Esophagus squamous epithelium (tissue), 5 donors: ENCODE results near the gene SAP30L. TPM values are rescaled to one million over a fixed set of nuclear protein-coding genes. Genes with fewer than 3 reads are reported as not detected.

Experiments used
- DNase-seq: peaks from one replicate; lab custom pipeline; 2025; lab: John Stamatoyannopoulos, UW
- H3K27ac ChIP-seq, 4 donors: fragments of 200-600 bp; sonication (generic); one replicate each; pipeline ENCODE4 v1.5.1; 2016 to 2019; ENCODE audit warnings: mild to moderate bottlenecking in 1 of 4
- H3K27me3 ChIP-seq, 4 donors: fragments of 200-600 bp; sonication (generic); 1 replicate in 3 of 4; 2 replicates in 1 of 4; pipeline versions ENCODE4 v1.5.1 to v1.6.0; 2017 to 2021; ENCODE audit warnings: antibody characterized with exemption in 1 of 4
- H3K36me3 ChIP-seq, 3 donors: fragments of 200-600 bp; sonication (generic); one replicate each; pipeline ENCODE4 v1.5.1; 2016 to 2019
- H3K4me1 ChIP-seq, 3 donors: fragments of 200-600 bp; sonication (generic); one replicate each; pipeline ENCODE4 v1.5.1; 2017 to 2019
- H3K4me3 ChIP-seq, 4 donors: fragments of 200-600 bp; sonication (generic); 1 replicate in 3 of 4; 2 replicates in 1 of 4; pipeline ENCODE4 v1.5.1; 2016 to 2019; ENCODE audit warnings: mild to moderate bottlenecking in 2 of 4, moderate library complexity in 1 of 4
- H3K9me3 ChIP-seq, 3 donors: fragments of 200-600 bp; sonication (generic); one replicate each; pipeline ENCODE4 v1.5.1; 2016 to 2019
- CTCF ChIP-seq, 6 experiments: fragments of 450-650 bp in 4 of 6; fragments of 200-600 bp in 2 of 6; sonication (generic) in 2 of 6; IDR thresholded peaks; one replicate each; pipeline ENCODE4 v1.5.1; 2016 to 2019; ENCODE audit warnings: antibody characterized with exemption in 6 of 6, mild to moderate bottlenecking in 4 of 6, moderate library complexity in 4 of 6
- POLR2A ChIP-seq, 4 donors: fragments of 450-650 bp; IDR thresholded peaks; one replicate each; pipeline ENCODE4 v1.6.1; 2017; ENCODE audit warnings: antibody characterized with exemption in 4 of 4, mild to moderate bottlenecking in 4 of 4, moderate library complexity in 3 of 4
- WGBS, 2 donors: methylation state at CpG; one replicate each; pipeline ENCODE4 v1.1.5; 2018; 5-methylcytosine and 5-hydroxymethylcytosine counted together
- intact Hi-C: fragments of 100-400 bp; cut with DNase I; formaldehyde crosslinking; loops from one replicate; pipeline ENCODE4 v1.15.0; 2022
- total RNA-seq, 4 donors: library from RNA; depleted of rRNA; stranded (reverse); fragments of >200 nt; gene quantifications; one replicate each; pipeline ENCODE4 v1.1.0, GENCODE V29; 2016
- donor health status: DM: yes; HTN: yes; CAD: no.

Gene SAP30L
- total RNA-seq, 4 donors from 2014 or later: 11.1 to 32.0 (median 12.0) TPM

GRCh38 chr5:154412316-154412715 is 33.5 kb upstream of the SAP30L start:
- no peaks in the 10 kb centered on the region for H3K9me3 ChIP-seq
- H3K27me3 ChIP-seq: no peaks in the 10 kb centered on the region
- DNase-seq: no peak
- TF ChIP-seq CTCF (IDR thresholded peaks at IDR 0.05): no peak
- TF ChIP-seq POLR2A (IDR thresholded peaks at IDR 0.05): no peak
- intact Hi-C loops: no loop called here
- WGBS, 2 donors: 95 to 100% methylated on average over 2 to 3 of the region's 3 CpGs
- no peaks in the 10 kb centered on the region for H3K4me1 ChIP-seq
- peaks cover 0 to 60% (median 0%) of the 10 kb centered on the region in 3 donors for H3K36me3 ChIP-seq
- no peak overlapping the region for H3K27ac ChIP-seq
- H3K4me3 ChIP-seq: no peak overlapping the region

- H3K36me3 ChIP-seq: peaks cover 0 to 67% (median 0%) of the 10 kb centered on the region in 3 donors
- H3K4me1 ChIP-seq: no peaks in the 10 kb centered on the region
- DNase-seq: no peak
- TF ChIP-seq CTCF (IDR thresholded peaks at IDR 0.05): no peak
- no peak for TF ChIP-seq POLR2A (IDR thresholded peaks at IDR 0.05)
- no peaks in the 10 kb centered on the region for H3K27me3 ChIP-seq
- WGBS, 2 donors: 80 to 83% methylated on average over 3 to 4 of the region's 9 CpGs
- no peak overlapping the region for H3K4me3 ChIP-seq
- intact Hi-C loops: no loop called here
- no peaks in the 10 kb centered on the region for H3K9me3 ChIP-seq
- H3K27ac ChIP-seq: no peak overlapping the region
These were observed 32.9 kb upstream of the SAP30L start for GRCh38 chr5:154412925-154413324.

- TF ChIP-seq CTCF (IDR thresholded peaks at IDR 0.05) (no peak), POLR2A (IDR thresholded peaks at IDR 0.05) (no peak)
- WGBS, 2 donors: 78 to 79% methylated on average over 4 to 5 of the region's 6 CpGs
- DNase-seq: no peak
- Histone ChIP-seq H3K36me3 (peaks cover 0 to 78% (median 0%) of the 10 kb centered on the region in 3 donors), H3K4me3 (no peak overlapping the region), H3K9me3 (no peaks in the 10 kb centered on the region), H3K27ac (no peak overlapping the region), H3K4me1 (no peaks in the 10 kb centered on the region), H3K27me3 (no peaks in the 10 kb centered on the region)
- intact Hi-C loops: no loop called here
These were observed 30.7 kb upstream of the SAP30L start for GRCh38 chr5:154415114-154415513.

GRCh38 chr5:154418344-154418820 is 27.4 kb upstream of the SAP30L start:
- 83 to 92% methylated on average over 2 to 5 of the region's 5 CpGs for WGBS, 2 donors
- no peak for TF ChIP-seq CTCF (IDR thresholded peaks at IDR 0.05)
- TF ChIP-seq POLR2A (IDR thresholded peaks at IDR 0.05): no peak
- Histone ChIP-seq H3K27me3 (no peaks in the 10 kb centered on the region), H3K36me3 (peaks cover 0 to 69% (median 0%) of the 10 kb centered on the region in 3 donors), H3K4me3 (no peak overlapping the region), H3K27ac (no peak overlapping the region), H3K4me1 (no peaks in the 10 kb centered on the region), H3K9me3 (no peaks in the 10 kb centered on the region)
- no peak for DNase-seq
- intact Hi-C loops: no loop called here

- TF ChIP-seq CTCF (IDR thresholded peaks at IDR 0.05): no peak
- no peak for TF ChIP-seq POLR2A (IDR thresholded peaks at IDR 0.05)
- intact Hi-C loops: no loop called here
- Histone ChIP-seq H3K36me3 (peaks cover 0 to 68% (median 0%) of the 10 kb centered on the region in 3 donors), H3K4me3 (no peak overlapping the region), H3K27me3 (no peaks in the 10 kb centered on the region), H3K9me3 (no peaks in the 10 kb centered on the region), H3K4me1 (no peaks in the 10 kb centered on the region), H3K27ac (no peak overlapping the region)
- DNase-seq: no peak
- 60 to 100% methylated on average over 1 of the region's 7 CpGs for WGBS, 2 donors
These were observed 26.6 kb upstream of the SAP30L start for GRCh38 chr5:154419236-154419635.
